ENCODE measurements around the gene ALDH2. TPM values are rescaled to one million over a fixed set of nuclear protein-coding genes. Genes with fewer than 3 reads are reported as not detected.
A peak's percentile ranks its signal among the peaks of the same experiment; 100 is the strongest.
"Not testable (repeated sequence)": the region's sequence is repeated elsewhere in the genome, so short reads cannot be mapped to it uniquely, and the experiment has no call there.

Gene ALDH2
- total and polyA plus RNA-seq, 3 experiments from 2014 or later: 0.45 to 1.4 (median 1.2) TPM

DNA sequence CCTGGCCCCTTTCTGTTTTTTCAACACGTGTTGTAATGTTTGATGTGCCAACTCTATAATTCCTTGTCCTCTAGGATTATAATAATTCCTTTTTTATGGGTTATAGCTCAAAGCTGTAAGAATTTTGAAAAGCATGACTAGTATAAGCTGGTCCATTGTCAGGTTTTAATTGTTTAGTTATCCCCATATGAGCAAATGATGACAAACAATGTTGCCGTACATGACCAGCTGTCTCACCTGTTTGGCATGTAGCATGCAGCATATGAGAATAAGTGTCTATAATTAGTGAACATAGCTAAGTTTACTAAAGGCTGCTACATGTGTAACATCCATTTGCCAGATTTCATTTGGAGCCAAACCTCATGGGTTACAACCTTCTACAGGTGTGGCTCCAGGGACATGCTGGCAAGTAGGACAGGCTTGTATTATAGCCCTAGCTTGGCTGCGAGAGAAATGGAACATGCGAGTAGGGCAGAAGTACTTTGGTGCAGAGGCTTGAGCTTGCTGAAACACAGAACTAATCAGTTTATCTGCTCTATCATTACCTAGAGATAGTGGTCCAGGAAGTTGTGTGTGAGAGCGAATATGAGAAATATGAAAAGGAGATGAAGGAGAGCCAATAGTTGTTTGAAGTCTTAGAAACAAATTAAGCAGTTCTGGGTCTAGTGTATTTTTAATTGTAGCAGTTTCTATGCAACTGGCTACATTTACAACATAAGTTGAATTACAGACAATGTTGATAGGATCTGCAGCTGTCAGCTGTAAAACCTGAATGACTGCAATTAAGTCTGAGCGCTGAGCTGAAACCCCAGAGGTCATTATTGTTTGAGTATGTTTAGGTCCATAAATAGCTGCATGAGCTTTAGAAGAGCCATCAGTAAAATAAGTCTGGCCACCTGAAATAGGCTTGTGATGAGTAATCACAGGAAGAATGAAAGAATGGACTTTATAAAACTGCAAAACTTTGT is 52.7 kb downstream of the ALDH2 start:
- Mint-ChIP-seq H3K36me3 (no peaks in the 10 kb centered on the region), H3K27me3 (peaks cover 9 to 44% of the 10 kb centered on the region in 2 donors), H3K4me1 (no peaks in the 10 kb centered on the region), H3K9me3 (peaks cover 0 to 2% (median 0%) of the 10 kb centered on the region in 5 donors), H3K4me3 (no peak overlapping the region), H3K27ac (no peak overlapping the region)
- H3K27ac ChIP-seq (ENCODE audit: low read depth, low read length): no peak overlapping the region
- H3K4me3 ChIP-seq (ENCODE audit: low read length): no peak overlapping the region
- POLR2A ChIA-PET: no interaction called here
- CTCF ChIA-PET: interaction anchor here (1.3 kb wide), 1 partner anchor 22 kb away, joined by 5 read pairs; the partner anchor contains the start of gene MAPKAPK5
- H3K27me3 ChIP-seq (ENCODE audit: insufficient read depth, low read length, poor library complexity, severe bottlenecking): peaks cover 5% of the 10 kb centered on the region
- no peaks in the 10 kb centered on the region for H3K36me3 ChIP-seq (ENCODE audit: insufficient read depth, low read length)
- no peaks in the 10 kb centered on the region for H3K4me1 ChIP-seq (ENCODE audit: insufficient read depth, low read length)
- no peak for DNase-seq
- no peaks in the 10 kb centered on the region for H3K9me3 ChIP-seq (ENCODE audit: low read length)

DNA sequence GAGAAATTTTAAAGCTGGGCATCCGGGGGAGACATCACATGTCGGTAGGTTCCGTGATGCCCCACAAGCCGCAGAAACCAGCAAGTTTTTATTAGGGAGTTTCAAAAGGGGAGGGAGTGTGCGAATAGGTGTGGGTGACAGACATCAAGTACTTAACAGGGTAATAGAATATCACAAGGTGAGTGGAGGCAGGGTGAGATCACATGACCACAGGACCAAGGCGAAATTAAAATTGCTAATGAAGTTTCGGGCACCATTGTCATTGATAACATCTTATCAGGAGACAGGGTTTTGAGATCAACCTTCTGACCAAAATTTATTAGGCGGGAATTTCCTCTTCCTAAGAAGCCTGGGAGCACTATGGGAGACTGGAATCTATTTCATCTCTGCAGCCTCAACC is 54.1 kb downstream of the ALDH2 start:
- peaks cover 12 to 46% of the 10 kb centered on the region in 2 donors for H3K27me3 Mint-ChIP-seq
- POLR2A ChIA-PET, CTCF ChIA-PET: not testable (repeated sequence)

DNA sequence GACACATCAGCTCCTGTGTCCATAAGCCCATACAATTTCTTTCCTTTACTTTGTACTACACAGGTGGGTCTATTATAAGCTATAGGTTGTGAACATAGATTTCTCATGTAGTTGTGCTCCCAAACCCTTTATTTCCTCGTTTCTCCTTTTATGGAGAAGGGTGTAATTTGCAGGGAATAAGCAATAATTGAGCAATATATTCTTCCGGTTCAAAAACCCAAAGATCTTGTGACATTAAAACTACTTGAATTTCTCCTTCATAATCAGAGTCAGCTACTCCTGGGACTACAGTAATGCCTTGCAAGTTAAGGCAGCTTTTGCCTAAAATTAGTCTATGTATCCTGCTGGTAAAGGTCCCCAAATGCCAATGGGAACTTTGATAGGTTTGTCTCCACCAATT is 56.2 kb downstream of the ALDH2 start:
- H3K4me3 Mint-ChIP-seq: no peak overlapping the region
- peaks cover 5% of the 10 kb centered on the region for H3K27me3 ChIP-seq (ENCODE audit: insufficient read depth, low read length, poor library complexity, severe bottlenecking)
- peaks cover 12 to 49% of the 10 kb centered on the region in 2 donors for H3K27me3 Mint-ChIP-seq
- POLR2A ChIA-PET: no interaction called here
- no peaks in the 10 kb centered on the region for H3K4me1 Mint-ChIP-seq
- no peaks in the 10 kb centered on the region for H3K9me3 ChIP-seq (ENCODE audit: low read length)
- no peaks in the 10 kb centered on the region for H3K4me1 ChIP-seq (ENCODE audit: insufficient read depth, low read length)
- DNase-seq: no peak
- H3K36me3 ChIP-seq (ENCODE audit: insufficient read depth, low read length): no peaks in the 10 kb centered on the region
- H3K9me3 Mint-ChIP-seq: peaks cover 0 to 2% (median 0%) of the 10 kb centered on the region in 5 donors
- H3K27ac Mint-ChIP-seq: no peak overlapping the region
- CTCF ChIA-PET: interaction anchor here (1.9 kb wide), 1 partner anchor 10 kb away, joined by 6 read pairs; no protein-coding TSS in a partner anchor
- H3K36me3 Mint-ChIP-seq: no peaks in the 10 kb centered on the region
- no peak overlapping the region for H3K4me3 ChIP-seq (ENCODE audit: low read length)
- H3K27ac ChIP-seq (ENCODE audit: low read depth, low read length): no peak overlapping the region

More for the DNA sequence above, 54.1 kb downstream of the ALDH2 start:
- not testable (repeated sequence) for DNase-seq; H3K4me1 ChIP-seq (ENCODE audit: insufficient read depth, low read length); H3K27ac Mint-ChIP-seq; H3K9me3 Mint-ChIP-seq; H3K27ac ChIP-seq (ENCODE audit: low read depth, low read length); H3K9me3 ChIP-seq (ENCODE audit: low read length); H3K36me3 ChIP-seq (ENCODE audit: insufficient read depth, low read length); H3K4me3 Mint-ChIP-seq; H3K4me1 Mint-ChIP-seq; H3K27me3 ChIP-seq (ENCODE audit: insufficient read depth, low read length, poor library complexity, severe bottlenecking); H3K4me3 ChIP-seq (ENCODE audit: low read length); H3K36me3 Mint-ChIP-seq

DNA sequence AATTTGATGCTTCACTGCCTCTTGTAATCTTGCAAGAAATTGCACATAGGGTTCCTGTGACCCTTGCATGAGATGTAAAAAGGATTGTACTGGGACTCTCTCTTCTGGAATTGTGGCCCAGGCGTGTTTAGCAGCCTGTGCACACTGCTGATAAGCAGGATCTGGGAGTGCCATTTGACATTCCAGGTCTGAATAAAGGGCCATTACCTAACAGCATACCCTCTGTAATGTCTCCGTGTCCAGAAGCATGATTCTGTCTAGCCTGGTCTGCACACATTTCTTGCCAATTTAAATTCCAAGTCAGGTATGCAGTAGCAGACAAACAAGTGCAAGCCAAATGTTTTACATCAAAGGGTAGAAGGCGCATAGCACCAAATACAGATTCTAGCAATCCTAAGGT is 57.2 kb downstream of the ALDH2 start:
- Mint-ChIP-seq H3K4me3 (no peak overlapping the region), H3K27me3 (peaks cover 9 to 47% of the 10 kb centered on the region in 2 donors), H3K36me3 (no peaks in the 10 kb centered on the region), H3K27ac (no peak overlapping the region), H3K4me1 (no peaks in the 10 kb centered on the region), H3K9me3 (peaks cover 0 to 2% (median 0%) of the 10 kb centered on the region in 5 donors)
- ChIA-PET POLR2A (no interaction called here), CTCF (interaction anchor here (1.9 kb wide), 1 partner anchor 11 kb away, joined by 6 read pairs; no protein-coding TSS in a partner anchor)
- no peaks in the 10 kb centered on the region for H3K36me3 ChIP-seq (ENCODE audit: insufficient read depth, low read length)
- no peaks in the 10 kb centered on the region for H3K9me3 ChIP-seq (ENCODE audit: low read length)
- peaks cover 5% of the 10 kb centered on the region for H3K27me3 ChIP-seq (ENCODE audit: insufficient read depth, low read length, poor library complexity, severe bottlenecking)
- no peak for DNase-seq
- H3K4me3 ChIP-seq (ENCODE audit: low read length): no peak overlapping the region
- no peaks in the 10 kb centered on the region for H3K4me1 ChIP-seq (ENCODE audit: insufficient read depth, low read length)
- no peak overlapping the region for H3K27ac ChIP-seq (ENCODE audit: low read depth, low read length)

DNA sequence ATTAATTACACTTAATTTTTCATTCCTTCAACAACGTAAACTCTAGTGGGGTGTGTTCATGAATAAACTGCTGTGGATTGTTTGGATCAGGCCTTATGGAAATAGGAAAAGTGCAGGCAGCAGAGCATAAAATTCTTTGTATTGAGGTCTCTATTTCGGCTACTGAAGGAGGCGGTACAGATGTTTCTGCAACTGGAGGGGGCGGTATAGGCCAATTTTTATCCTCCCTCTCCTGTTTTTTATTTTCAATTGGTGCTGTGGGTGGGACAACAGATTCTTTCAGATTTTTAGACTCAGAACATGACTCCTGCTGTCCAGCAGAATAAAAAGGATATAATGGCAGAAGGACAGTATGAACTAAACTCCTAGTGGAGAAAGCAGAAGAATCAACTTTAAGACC is 57.6 kb downstream of the ALDH2 start:
- H3K4me1 Mint-ChIP-seq; H3K36me3 Mint-ChIP-seq; H3K4me1 ChIP-seq (ENCODE audit: insufficient read depth, low read length); H3K36me3 ChIP-seq (ENCODE audit: insufficient read depth, low read length); H3K9me3 Mint-ChIP-seq; H3K9me3 ChIP-seq (ENCODE audit: low read length); H3K27ac Mint-ChIP-seq; H3K4me3 Mint-ChIP-seq; H3K27ac ChIP-seq (ENCODE audit: low read depth, low read length); POLR2A ChIA-PET; H3K4me3 ChIP-seq (ENCODE audit: low read length); H3K27me3 ChIP-seq (ENCODE audit: insufficient read depth, low read length, poor library complexity, severe bottlenecking): not testable (repeated sequence)
- CTCF ChIA-PET: interaction anchor here (1.0 kb wide), 1 partner anchor 11 kb away, joined by 3 read pairs; no protein-coding TSS in a partner anchor
- peak in 1 of 5 donors; percentile 26 for DNase-seq
- peaks cover 9 to 43% of the 10 kb centered on the region in 2 donors for H3K27me3 Mint-ChIP-seq

DNA sequence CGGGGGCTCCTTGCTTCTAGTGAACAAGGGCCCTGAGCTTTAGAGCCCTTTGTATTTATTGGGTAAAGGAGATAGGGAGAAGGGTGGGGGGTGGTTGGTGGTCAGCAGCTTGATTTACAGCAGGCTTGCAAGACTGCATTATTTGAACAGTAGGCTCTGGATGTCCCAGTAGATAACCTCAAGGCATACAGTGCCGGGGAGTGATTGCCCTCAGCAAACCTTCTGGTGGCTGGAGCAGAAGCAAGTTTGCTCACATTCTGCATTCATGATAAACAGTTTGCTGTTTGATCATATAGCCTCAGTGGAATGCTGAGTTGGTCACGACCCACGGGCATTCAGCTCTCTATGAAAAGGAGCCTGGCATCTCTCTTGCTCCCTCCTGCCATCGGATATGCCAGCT is 58.8 kb downstream of the ALDH2 start:
- Mint-ChIP-seq H3K9me3 (peaks cover 0 to 2% (median 0%) of the 10 kb centered on the region in 5 donors), H3K27me3 (peaks cover 9 to 35% of the 10 kb centered on the region in 2 donors), H3K4me3 (no peak overlapping the region), H3K27ac (no peak overlapping the region), H3K36me3 (no peaks in the 10 kb centered on the region), H3K4me1 (no peaks in the 10 kb centered on the region)
- no peaks in the 10 kb centered on the region for H3K4me1 ChIP-seq (ENCODE audit: insufficient read depth, low read length)
- no peaks in the 10 kb centered on the region for H3K9me3 ChIP-seq (ENCODE audit: low read length)
- peaks cover 5% of the 10 kb centered on the region for H3K27me3 ChIP-seq (ENCODE audit: insufficient read depth, low read length, poor library complexity, severe bottlenecking)
- ChIA-PET CTCF (interaction anchor here (1.0 to 1.6 kb wide), 2 partner anchors 13 kb away, joined by 3 to 8 read pairs; no protein-coding TSS in a partner anchor), POLR2A (no interaction called here)
- DNase-seq: no peak
- H3K27ac ChIP-seq (ENCODE audit: low read depth, low read length): no peak overlapping the region
- H3K36me3 ChIP-seq (ENCODE audit: insufficient read depth, low read length): no peaks in the 10 kb centered on the region
- no peak overlapping the region for H3K4me3 ChIP-seq (ENCODE audit: low read length)

DNA sequence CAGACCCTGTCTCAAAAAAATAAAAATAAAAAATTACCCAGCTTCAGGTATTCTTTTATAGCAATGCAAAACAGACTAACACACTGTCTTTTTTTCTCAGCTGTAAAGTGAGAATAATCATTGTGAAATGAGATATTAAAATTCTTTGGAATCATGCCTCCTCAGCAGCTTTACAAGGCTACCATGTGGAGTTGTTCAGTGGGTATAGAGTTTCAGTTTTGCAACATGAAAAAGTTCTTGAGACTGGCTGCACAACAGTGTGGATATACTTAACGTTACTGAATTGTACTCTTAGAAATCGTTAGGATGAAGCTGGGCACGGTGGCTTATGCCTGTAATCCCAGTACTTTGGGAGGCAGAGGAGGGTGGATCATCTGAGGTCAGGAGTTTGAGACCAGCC is 59.6 kb downstream of the ALDH2 start:
- ChIA-PET CTCF (interaction anchor here (1.1 to 1.8 kb wide), 3 partner anchors 12 to 15 kb away, joined by 3 to 8 read pairs (median 3); no protein-coding TSS in a partner anchor), POLR2A (interaction anchor here (0.7 kb wide), 1 partner anchor 186 kb away, joined by 4 read pairs; the partner anchor contains the start of gene TMEM116)
- H3K4me3 Mint-ChIP-seq: no peak overlapping the region
- Histone ChIP-seq H3K27me3 (ENCODE audit: insufficient read depth, low read length, poor library complexity, severe bottlenecking) (peaks cover 5% of the 10 kb centered on the region), H3K36me3 (ENCODE audit: insufficient read depth, low read length) (no peaks in the 10 kb centered on the region), H3K4me3 (ENCODE audit: low read length) (no peak overlapping the region), H3K27ac (ENCODE audit: low read depth, low read length) (no peak overlapping the region), H3K9me3 (ENCODE audit: low read length) (no peaks in the 10 kb centered on the region), H3K4me1 (ENCODE audit: insufficient read depth, low read length) (no peaks in the 10 kb centered on the region)
- DNase-seq: no peak
- no peaks in the 10 kb centered on the region for H3K36me3 Mint-ChIP-seq
- H3K4me1 Mint-ChIP-seq: no peaks in the 10 kb centered on the region
- H3K9me3 Mint-ChIP-seq: peaks cover 0 to 2% (median 0%) of the 10 kb centered on the region in 5 donors
- H3K27me3 Mint-ChIP-seq: peaks cover 7 to 32% of the 10 kb centered on the region in 2 donors
- H3K27ac Mint-ChIP-seq: no peak overlapping the region

DNA sequence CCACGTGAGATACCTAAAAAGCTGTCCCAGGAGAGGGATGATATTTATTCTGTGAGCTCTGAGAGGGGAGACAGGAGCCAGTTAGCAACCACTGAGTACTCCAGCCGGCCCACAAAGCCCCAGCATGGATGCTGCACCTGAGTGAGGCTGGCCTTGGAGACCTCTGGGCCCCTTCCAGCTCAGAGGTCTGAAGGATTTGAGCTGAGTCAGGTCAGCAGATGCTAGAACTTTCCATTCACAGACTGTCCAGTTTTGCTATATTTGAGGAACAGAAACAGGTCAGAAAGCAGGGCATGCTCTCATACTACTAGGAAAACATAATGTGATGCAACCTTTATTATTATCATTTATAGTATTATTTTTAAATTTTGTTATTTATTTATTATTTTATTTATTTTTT is 60.3 kb downstream of the ALDH2 start:
- H3K4me1 ChIP-seq (ENCODE audit: insufficient read depth, low read length): no peaks in the 10 kb centered on the region
- no peak overlapping the region for H3K27ac Mint-ChIP-seq
- H3K9me3 Mint-ChIP-seq: peaks cover 0 to 2% (median 0%) of the 10 kb centered on the region in 5 donors
- no peak overlapping the region for H3K4me3 ChIP-seq (ENCODE audit: low read length)
- ChIA-PET CTCF (interaction anchor here (1.1 to 1.8 kb wide), 3 partner anchors 13 to 14 kb away, joined by 3 to 8 read pairs (median 3); no protein-coding TSS in a partner anchor), POLR2A (no interaction called here)
- no peaks in the 10 kb centered on the region for H3K36me3 Mint-ChIP-seq
- no peaks in the 10 kb centered on the region for H3K36me3 ChIP-seq (ENCODE audit: insufficient read depth, low read length)
- peaks cover 7 to 30% of the 10 kb centered on the region in 2 donors for H3K27me3 Mint-ChIP-seq
- DNase-seq: no peak
- H3K27me3 ChIP-seq (ENCODE audit: insufficient read depth, low read length, poor library complexity, severe bottlenecking): peaks cover 2% of the 10 kb centered on the region
- H3K9me3 ChIP-seq (ENCODE audit: low read length): no peaks in the 10 kb centered on the region
- no peak overlapping the region for H3K27ac ChIP-seq (ENCODE audit: low read depth, low read length)
- no peak overlapping the region for H3K4me3 Mint-ChIP-seq
- H3K4me1 Mint-ChIP-seq: no peaks in the 10 kb centered on the region

Measured in CD8-positive, alpha-beta memory T cell (primary cell).